Chondrocyte (in vitro differentiated cells): ENCODE data around the gene SUMO3. TPM values are rescaled to one million over a fixed set of nuclear protein-coding genes. Genes with fewer than 3 reads are reported as not detected.

Experiments used
- DNase-seq: peaks from one replicate; pipeline ENCODE4 v3.0.0; 2021; ENCODE audit warnings: mixed read lengths, low spot score
- H3K27ac Mint-ChIP-seq: one replicate; pipeline ENCODE4 v1.8.0; 2021; ENCODE audit warnings: mild to moderate bottlenecking, moderate library complexity, mixed read lengths; ENCODE audit not compliant: unreplicated experiment
- H3K27me3 Mint-ChIP-seq: 2 replicates; pipeline ENCODE4 v1.8.0; 2021; ENCODE audit warnings: low read depth, mixed read lengths
- H3K36me3 Mint-ChIP-seq: 2 replicates; pipeline ENCODE4 v1.8.0; 2021; ENCODE audit warnings: low read depth, mixed read lengths
- H3K4me1 Mint-ChIP-seq: 2 replicates; pipeline ENCODE4 v1.8.0; 2021; ENCODE audit warnings: low read depth, mild to moderate bottlenecking, mixed read lengths
- H3K4me3 Mint-ChIP-seq: one replicate; pipeline ENCODE4 v1.8.0; 2021; ENCODE audit warnings: mild to moderate bottlenecking, moderate library complexity, mixed read lengths; ENCODE audit not compliant: unreplicated experiment
- H3K9me3 Mint-ChIP-seq: 2 replicates; pipeline ENCODE4 v1.8.0; 2021; ENCODE audit warnings: low read depth, mixed read lengths
- CTCF ChIP-seq: fragments of 200-600 bp; sonication (generic); IDR thresholded peaks from 2 replicates; pipeline ENCODE4 v1.5.0; 2021; ENCODE audit warnings: antibody characterized with exemption, mild to moderate bottlenecking, moderate library complexity
- total RNA-seq: library from RNA; stranded (reverse); gene quantifications from 3 replicates; pipeline ENCODE4 v1.2.1, GENCODE V29; 2021

SUMO3 gene
- total RNA-seq, 1 donor from 2014 or later = 51.3 TPM

- no peaks in the 10 kb centered on the region for H3K27me3 Mint-ChIP-seq
- no peak overlapping the region for H3K4me3 Mint-ChIP-seq
- no peak overlapping the region for H3K27ac Mint-ChIP-seq
- no peaks in the 10 kb centered on the region for H3K9me3 Mint-ChIP-seq
- H3K4me1 Mint-ChIP-seq = peaks cover 7% of the 10 kb centered on the region
- TF ChIP-seq CTCF = no peak
- no peaks in the 10 kb centered on the region for H3K36me3 Mint-ChIP-seq
- DNase-seq = no peak
These were observed 54.8 kb downstream of the SUMO3 start for GRCh38 chr21:44763050-44763378.

- no peak overlapping the region for H3K27ac Mint-ChIP-seq
- H3K4me1 Mint-ChIP-seq = peaks cover 7% of the 10 kb centered on the region
- H3K36me3 Mint-ChIP-seq = no peaks in the 10 kb centered on the region
- no peaks in the 10 kb centered on the region for H3K9me3 Mint-ChIP-seq
- H3K27me3 Mint-ChIP-seq = no peaks in the 10 kb centered on the region
- peak; percentile 67 for DNase-seq
- TF ChIP-seq CTCF = no peak
- no peak overlapping the region for H3K4me3 Mint-ChIP-seq
These were observed 55.4 kb downstream of the SUMO3 start for GRCh38 chr21:44762221-44763049.

DNA sequence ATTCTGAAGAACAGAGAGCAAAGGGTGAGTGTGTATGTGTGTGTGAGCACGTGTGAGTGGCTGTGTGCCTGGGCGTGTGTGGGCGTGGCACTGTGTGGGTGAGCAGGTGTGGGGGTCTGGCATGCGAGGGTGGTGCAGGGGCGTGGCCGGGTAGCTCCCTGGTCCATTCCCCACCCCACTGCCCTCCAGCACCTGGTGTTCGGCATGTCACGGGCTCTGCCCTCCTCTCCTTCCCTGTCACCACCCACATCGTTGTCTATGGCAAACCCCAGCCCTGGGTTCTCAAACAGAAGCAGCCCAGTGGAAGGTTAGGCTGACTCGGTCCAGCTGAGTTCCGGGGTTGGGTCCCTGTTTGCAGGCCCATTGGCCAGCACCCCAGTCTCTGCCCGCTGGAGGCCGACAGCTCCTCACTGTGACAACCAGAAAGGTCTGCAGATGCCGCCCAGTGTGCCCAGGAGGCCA, 56.1 kb downstream of the SUMO3 start:
- H3K4me3 Mint-ChIP-seq = no peak overlapping the region
- no peaks in the 10 kb centered on the region for H3K9me3 Mint-ChIP-seq
- TF ChIP-seq CTCF = no peak
- H3K4me1 Mint-ChIP-seq = peaks cover 7% of the 10 kb centered on the region
- H3K36me3 Mint-ChIP-seq = no peaks in the 10 kb centered on the region
- H3K27me3 Mint-ChIP-seq = no peaks in the 10 kb centered on the region
- peak; percentile 81 for DNase-seq
- no peak overlapping the region for H3K27ac Mint-ChIP-seq

DNA sequence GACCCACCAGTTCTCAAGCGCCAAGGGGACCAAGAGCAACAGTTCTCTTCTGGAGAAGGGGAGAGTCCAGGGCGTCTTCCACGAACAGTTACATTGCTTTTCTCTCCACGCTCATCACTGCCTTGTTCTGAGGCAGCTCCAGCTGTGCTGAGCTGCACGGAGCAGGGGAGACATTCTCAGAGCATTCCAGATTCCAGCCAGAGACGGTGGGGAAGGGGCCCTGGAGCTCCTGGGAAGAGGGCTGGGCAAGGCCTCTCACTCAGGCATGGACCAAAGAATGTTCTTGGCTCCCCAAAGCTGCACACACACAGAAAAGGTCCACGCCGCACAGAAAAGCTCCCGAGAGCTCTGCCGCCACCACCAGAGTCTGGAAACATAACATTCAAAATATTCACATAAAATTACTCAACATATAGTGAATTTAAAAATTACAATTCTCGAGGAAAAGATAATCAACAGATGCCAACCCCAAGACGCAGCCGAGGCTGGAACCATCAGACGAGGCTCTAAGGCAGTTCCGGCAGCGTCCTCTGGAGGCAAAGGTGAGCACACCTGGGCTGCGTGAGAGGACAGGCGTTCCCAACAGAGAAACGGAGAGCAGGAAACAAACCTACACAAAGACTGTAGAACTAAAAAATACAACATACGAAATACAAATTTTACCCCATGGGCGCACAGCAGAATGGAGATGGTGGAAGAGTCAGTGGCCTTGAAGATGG, 56.7 kb downstream of the SUMO3 start:
- H3K36me3 Mint-ChIP-seq = no peaks in the 10 kb centered on the region

More for the DNA sequence above, 56.7 kb downstream of the SUMO3 start:
- Mint-ChIP-seq H3K9me3 (no peaks in the 10 kb centered on the region), H3K4me1 (peaks cover 7% of the 10 kb centered on the region), H3K27me3 (no peaks in the 10 kb centered on the region), H3K4me3 (no peak overlapping the region), H3K27ac (no peak overlapping the region)
- TF ChIP-seq CTCF = peak; percentile 47
- no peak for DNase-seq
